GM12874 (cell line): Measurements from ENCODE around the gene ACKR1.
A peak's percentile ranks its signal among the peaks of the same experiment; 100 is the strongest.

Source experiments
- TF ChIP-seq, protein P1 (sequence below): IDR thresholded peaks from 2 replicates; pipeline ENCODE4 v1.5.1; 2011; ENCODE audit warnings: low read depth, mild to moderate bottlenecking, control low read depth, low read length, moderate library complexity; ENCODE audit not compliant: insufficient read depth

ACKR1 gene

DNA sequence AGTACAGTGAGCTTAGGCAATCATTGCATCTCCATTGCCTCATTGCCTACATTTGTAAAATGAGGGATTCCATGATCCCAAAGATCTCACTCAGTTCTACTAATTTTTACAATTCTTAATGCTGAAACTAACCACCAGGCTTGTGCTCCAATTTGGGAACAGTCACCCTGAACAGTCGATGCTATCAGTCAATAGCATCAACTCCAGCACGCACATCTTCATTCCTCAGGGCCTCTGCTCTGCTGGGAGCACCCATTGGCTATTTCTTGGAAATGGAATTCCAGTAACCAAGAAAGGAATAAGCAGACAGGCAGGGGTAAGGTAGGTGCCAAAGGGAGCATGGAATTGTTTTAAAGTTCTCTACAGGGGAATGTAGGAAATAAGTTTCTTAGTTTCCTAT, 14.2 kb upstream of the ACKR1 start:
- TF ChIP-seq, protein P1, sequence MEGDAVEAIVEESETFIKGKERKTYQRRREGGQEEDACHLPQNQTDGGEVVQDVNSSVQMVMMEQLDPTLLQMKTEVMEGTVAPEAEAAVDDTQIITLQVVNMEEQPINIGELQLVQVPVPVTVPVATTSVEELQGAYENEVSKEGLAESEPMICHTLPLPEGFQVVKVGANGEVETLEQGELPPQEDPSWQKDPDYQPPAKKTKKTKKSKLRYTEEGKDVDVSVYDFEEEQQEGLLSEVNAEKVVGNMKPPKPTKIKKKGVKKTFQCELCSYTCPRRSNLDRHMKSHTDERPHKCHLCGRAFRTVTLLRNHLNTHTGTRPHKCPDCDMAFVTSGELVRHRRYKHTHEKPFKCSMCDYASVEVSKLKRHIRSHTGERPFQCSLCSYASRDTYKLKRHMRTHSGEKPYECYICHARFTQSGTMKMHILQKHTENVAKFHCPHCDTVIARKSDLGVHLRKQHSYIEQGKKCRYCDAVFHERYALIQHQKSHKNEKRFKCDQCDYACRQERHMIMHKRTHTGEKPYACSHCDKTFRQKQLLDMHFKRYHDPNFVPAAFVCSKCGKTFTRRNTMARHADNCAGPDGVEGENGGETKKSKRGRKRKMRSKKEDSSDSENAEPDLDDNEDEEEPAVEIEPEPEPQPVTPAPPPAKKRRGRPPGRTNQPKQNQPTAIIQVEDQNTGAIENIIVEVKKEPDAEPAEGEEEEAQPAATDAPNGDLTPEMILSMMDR: no peak

DNA sequence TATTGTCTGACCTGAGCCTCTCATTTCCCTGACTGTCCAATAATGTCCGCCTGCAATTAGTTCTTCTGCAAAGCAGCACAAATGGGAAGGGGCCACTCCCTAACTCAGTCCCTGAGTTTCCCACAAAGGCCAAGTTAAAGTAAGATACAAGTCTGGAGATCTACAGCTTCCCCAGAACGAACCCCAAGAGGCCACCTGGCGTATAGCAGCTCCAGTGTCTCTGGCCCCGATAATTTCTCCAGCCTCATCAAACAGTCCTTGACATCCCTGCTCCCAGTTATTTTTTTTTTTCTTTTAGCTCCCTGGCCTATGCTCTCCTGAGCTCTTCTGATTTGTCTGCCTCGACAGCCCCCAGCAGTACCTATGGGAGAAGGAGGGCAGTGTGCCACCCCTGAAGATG, 8.1 kb upstream of the ACKR1 start:
- TF ChIP-seq, protein P1: peak; percentile 48; the same call in 1 of the 2 replicates

DNA sequence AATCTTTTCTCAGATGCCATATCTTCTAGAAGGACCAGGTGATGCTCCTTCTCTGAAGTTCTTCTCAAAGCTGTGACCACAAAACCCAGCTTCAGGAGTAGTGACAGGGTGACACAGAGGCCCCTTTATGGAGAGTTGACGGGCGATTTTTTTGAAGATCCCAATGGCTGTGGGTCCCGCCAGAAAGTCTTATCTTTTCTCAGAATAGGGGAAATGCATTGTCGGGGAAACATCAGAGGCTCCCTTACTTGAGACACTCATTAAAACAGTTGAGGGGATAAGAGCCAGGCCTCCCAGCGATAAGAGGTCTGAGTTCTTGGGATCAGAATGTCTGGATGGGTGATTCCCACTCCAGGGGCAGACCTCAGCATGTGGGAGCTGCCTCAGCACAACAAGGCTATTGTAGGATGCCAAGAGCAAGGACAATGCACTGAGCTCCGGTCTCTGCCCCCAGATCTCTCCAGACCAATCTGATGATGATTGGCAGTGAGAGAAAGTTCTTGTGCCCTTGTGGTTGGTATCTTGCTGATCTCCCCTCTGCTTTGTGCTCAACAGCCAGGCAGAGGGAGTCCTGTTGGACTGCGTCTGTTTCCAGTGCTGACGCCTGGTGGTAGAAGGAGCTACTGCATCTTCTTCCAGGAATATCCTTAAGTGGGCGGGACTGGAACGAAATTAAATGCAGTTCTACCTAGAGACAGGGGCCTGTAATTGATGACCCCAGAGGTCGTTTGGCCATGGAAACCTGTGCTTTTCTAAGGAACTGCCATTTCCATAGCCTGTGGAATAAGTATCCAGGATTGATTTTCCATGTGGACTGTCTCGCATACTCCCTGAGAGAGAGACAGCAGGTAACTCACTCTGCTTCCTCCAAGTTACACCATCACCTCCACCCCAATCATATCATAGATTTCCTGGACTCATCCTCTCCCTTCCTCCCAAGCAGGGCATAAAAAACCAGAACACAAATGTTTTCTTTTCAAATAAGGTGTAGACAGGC, 6.8 kb upstream of the ACKR1 start:
- TF ChIP-seq, protein P1: peak; percentile 85

DNA sequence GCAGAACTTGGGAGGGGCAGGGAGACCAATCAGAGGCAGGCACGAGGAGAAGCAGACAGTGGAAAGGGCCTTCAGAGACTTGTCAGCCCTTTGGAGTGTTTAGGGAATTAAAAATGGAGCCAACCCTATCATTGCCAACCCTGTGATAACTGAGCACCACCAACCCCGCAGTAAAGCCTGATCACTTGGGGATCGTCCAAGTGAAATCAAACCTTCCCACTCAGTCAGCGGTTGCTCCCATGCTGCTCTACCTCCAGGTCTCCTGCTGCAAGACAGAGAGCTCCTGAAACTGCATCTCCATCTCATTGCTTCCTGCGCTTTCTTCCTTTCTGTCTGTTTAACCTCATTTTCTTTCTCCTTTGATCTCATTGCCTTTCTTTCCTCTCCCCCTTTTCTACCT, 4.8 kb upstream of the ACKR1 start:
- TF ChIP-seq, protein P1: no peak

DNA sequence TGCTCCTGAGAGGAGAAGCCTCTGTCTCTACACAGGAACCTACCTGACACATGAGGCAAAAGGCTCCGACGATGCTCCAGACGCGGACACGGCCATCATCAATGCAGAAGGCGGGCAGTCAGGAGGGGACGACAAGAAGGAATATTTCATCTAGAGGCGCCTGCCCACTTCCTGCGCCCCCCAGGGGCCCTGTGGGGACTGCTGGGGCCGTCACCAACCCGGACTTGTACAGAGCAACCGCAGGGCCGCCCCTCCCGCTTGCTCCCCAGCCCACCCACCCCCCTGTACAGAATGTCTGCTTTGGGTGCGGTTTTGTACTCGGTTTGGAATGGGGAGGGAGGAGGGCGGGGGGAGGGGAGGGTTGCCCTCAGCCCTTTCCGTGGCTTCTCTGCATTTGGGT, 3.9 kb upstream of the ACKR1 start:
- TF ChIP-seq, protein P1: no peak

DNA sequence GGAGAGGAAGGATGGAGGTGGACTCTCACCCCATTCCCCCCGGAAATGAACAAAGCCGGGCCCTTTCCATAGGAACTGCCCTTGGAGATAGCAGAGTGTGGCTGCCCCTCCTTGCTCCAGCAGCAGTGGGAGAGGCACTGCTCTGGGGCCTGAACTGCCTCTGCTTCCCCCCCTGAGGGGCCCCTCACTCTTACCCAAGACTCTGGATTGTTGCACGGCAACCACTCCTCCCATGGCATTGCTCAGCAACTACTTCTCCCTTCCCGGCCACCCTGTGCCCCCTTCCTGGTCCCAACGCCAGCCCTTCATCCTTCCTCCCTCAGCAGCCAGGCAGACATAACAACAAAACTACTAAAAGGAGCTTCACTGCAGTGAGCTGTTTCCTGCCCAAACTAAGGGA, 3.0 kb upstream of the ACKR1 start:
- TF ChIP-seq, protein P1: no peak

DNA sequence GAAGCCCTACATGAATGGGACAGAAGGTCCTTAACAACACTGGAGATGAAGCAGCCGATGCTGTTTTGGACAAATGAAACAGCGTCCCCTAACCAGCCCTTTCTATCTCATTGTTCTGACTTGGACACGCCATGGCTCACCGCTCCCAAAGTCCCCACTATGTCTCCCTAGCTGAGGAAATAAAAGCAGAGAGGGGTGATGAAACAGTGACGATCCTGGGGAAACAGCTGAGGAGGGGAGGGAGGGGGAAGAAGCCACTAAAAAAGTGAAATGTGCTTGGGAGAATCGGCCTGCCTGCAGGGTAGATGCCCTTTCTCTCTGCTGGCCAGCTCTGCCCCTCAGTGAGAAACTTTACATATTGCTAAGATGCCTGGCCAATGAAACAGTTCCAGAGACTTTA, 1.1 kb upstream of the ACKR1 start:
- TF ChIP-seq, protein P1: no peak
